NCI-H82 treated with DMSO at 0.1 percent for 48 hours (cell line): ENCODE measurements around the gene ASTL.

Source experiments
- DNase-seq: peaks from one replicate; lab custom pipeline; 2025; ENCODE audit not compliant: unreplicated experiment; lab: John Stamatoyannopoulos, UW

ASTL gene

DNA sequence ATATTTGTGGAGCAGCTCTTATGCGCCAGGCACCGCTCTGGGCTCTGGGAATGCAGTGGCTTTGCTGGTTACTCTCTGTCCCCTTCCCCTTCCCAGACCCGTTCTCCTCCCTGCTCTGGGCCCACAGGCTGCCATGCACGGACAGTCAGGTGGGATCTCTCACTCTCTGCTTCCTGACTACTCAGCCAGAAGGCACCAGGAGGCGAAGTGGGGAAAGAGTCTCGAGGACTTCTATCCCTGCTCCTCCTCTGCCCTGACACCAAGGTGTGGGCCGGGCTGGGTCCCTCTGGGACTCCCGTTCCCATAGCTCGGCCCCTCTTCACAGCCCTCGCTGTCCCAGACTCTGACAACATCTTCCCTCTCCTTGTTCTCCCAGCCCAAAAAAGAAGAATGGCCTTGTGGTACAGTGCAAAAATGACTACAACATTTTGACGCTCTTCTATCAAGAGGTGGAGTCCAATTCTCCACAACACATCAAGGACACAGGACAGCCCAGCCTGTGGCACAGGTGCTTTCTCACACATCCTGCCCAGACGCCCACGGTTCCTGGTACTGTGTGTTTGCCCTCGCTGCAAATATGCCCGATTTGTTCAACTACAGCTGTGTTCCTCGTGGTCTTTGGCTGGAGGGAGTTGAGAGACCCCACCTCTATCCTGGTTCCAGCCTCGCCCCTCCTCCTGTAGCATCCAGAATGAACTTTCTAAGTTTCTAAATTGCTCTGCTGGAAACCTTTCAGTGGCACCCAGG, 21.0 kb upstream of the ASTL start:
- DNase-seq, result no peak

DNA sequence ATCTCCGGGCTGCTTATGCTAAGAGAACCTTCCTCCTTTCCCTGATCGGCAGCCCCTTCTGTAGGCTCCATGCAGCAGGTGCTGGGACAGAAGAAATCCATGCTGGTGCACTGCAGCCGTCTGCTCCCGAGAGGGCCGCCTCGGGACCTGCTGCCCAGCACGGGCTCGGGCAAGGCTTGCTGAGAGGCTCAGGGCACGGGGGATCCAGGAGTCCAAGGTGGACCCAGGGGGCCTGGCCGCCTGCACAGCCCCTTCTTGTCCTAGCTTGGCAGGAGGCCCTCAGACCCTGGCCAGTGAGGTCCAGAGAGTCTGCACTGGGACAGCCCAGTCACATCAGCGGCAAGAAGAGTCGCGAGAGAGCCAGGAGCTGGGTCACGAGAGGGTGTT, 20.2 kb upstream of the ASTL start:
- no peak for DNase-seq

DNA sequence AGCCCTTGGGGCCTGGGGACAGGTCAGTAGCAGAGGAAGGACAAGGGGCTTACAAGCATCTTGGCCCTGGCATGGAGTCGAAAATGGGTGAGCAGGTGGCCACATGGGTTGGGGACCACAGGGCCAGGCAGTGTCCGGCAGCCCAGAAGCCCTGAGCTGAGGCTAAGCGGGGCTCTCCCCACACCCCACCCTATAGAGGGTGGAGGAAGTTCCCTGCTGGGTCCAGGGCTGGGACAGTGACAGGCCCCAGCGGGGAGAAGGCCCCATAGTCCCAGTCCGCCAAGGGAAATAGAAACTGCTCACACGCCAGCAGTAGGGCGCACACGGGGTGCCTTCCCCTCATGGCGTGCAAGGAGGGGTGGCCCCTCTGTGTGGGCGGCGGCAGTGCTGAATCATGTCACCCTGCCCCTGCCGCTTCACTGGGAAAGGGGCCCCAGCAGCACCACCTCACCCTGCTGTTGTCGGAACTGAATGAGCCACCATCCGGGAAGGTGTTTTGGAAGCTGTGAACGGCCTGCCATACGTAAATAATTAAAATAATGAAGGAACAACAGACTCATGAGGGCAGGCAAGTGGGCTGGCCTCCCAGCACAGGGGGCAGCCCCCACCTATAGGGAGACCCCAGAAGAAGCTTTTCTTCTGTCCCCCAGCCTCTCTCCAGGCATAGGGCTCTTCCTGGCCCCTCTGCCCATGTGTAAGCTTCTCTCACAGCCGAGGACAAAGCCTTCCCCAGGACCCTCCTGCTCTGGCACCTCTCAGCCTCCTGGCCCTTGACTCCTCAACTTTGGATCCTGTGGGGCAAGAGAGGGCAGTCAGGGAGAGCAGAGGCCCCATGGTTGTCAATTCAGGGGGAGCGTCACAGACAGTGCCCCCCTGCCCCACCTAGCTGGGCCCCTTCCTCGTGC, 19.6 kb upstream of the ASTL start:
- DNase-seq, result no peak

DNA sequence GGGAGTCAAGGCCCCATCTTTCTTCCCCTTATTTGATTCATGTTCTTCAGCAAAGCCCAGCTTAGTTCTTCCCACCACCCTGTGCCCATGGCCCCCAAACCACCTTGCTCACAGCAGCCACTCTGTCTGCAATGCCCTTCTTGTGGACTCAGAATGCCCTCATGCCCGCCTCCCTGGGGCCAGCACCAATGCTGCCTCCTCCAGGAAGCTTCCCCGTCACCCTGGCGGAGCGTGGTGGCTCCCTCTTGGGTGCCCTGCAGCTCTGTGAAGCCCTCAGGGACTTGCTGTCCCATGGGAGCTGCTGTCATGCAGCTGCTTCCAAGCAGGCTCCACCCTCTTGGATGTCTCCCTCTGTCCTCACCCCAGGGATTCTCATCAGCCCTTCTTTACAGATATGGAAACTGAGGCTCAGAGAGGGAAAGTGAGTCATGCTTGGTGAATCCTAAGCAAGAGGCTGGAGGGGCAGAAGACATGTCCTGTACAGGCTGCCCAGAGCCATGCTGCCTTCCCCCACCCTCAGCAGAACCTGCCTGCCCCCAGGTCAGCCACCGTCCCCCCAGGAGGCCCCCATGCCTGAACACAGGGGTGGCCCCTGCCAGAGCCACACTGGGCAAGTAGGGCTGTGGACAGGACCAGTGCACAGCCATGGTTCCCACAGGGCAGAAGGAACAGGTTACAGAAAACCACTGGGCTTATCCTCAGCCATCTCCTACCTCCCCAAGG, 18.8 kb upstream of the ASTL start:
- no peak for DNase-seq

DNA sequence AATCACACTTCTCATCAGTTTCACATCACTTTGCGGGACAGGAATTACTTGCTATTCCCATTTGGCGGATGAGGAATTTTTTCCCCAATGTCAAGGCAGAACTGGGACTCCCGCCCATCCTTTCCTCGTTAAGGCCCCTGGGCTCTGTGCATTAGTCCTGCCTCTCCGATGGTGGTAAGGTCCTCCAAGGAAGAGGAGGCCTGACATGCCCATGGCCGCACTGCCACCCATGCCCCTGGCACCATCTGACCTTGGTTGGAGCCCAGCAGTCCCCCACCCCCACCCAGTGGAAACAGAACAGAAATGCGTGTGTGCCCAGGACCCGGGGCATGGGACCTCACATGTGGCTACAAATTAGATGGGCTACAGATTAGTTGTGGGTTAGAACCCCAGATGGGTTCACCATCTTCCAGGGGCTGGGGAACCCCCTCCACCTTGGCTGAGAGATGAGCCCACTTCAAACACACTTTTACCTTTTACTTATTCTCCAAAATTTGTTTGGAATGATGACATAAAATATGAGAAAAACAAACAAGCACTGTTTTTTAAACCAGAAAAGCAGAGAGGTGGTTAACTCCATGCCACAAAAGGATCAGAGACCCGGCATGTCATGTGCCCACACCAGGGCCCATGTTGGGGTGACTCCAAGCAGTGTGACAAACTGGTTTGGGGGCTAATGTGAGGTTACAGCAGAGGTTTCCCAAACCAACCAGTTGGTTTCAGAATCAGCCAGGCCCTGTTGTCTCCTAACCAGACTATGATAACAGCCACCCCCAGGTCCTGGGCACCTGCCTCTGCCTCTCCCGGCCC, 17.9 kb upstream of the ASTL start:
- no peak for DNase-seq

DNA sequence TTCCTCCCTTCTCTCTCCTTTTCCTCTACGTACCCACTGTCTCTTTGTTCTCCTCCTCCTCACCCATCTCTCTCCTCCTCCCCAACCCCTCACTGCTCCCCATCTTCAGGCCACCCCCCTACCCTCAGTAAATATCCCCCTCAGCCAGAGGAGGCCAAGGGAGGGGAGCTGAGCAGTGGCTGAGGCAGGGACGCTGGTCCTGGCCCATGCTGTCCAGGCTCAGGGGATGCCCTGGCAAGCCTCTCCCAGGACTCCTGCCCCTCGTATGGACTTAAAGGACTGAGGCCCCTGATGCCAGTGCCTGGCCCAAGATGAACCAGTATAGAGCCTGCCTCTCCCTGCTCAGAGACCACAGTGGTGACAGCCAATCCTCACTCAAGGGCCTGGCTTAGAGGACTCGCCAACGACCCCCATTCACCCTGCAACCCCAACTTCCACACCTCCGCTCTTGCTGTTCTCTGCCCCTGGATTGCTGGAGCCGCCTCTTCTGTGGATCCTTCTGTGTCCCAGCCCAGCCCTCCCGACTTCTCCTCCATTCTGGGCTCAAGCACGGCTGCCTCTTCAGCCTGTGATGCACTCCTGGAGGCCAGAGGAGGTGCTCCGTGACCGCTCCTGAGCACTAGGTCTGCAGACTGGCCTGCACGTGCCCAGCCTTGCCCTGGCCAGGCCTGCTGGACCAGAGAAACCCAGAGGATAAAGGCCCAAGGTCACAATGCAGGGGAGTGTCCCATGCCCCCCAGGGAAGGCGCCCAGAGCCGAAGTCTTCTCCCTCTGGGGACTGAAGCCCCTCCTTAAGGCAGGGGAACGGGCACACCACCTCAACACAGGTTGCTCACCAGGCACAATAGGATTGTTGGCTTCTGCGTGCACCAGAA, 16.4 kb upstream of the ASTL start:
- no peak for DNase-seq

DNA sequence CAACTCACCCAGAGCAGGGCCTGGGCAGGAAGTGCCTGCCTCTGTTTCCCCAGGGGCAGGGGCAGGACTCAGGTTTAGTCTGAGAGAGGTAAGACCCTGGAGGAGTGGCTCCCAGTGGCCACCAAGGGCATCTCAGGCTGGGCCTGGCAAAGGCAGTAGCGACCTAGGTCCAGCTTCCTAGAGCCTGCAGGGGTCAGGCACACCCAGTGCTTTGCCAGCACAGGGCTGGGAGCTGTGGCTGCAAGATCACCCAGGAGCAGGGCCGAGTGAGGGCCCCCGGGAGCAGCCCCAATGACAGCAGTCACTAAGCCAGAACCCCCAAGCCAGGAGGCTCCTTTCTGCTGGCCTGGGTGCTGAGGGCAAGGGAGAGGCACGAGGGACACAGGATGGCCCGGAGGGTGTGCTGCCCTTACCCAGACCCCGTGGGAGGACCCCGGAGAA, 15.7 kb upstream of the ASTL start:
- DNase-seq, result no peak

DNA sequence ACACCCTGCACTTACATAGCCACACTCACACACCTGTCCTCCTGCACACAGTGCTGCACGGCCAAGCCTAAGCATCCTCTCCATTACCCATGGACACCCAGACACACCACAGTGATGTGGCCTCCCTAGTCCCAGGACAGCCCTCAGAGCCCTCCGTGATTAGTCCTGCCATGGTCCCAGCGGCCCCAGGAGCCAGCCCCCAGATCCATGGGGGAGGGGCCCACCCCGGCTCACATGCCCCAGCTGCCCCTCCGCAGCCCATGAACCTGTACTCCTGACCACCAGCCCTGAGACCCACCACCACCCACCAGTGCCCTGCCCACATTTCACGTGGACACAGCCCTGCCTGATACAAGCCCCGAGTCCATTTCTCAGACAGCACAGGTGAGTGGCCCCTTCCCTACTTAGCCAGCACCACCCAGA, 15.0 kb upstream of the ASTL start:
- DNase-seq, result no peak

DNA sequence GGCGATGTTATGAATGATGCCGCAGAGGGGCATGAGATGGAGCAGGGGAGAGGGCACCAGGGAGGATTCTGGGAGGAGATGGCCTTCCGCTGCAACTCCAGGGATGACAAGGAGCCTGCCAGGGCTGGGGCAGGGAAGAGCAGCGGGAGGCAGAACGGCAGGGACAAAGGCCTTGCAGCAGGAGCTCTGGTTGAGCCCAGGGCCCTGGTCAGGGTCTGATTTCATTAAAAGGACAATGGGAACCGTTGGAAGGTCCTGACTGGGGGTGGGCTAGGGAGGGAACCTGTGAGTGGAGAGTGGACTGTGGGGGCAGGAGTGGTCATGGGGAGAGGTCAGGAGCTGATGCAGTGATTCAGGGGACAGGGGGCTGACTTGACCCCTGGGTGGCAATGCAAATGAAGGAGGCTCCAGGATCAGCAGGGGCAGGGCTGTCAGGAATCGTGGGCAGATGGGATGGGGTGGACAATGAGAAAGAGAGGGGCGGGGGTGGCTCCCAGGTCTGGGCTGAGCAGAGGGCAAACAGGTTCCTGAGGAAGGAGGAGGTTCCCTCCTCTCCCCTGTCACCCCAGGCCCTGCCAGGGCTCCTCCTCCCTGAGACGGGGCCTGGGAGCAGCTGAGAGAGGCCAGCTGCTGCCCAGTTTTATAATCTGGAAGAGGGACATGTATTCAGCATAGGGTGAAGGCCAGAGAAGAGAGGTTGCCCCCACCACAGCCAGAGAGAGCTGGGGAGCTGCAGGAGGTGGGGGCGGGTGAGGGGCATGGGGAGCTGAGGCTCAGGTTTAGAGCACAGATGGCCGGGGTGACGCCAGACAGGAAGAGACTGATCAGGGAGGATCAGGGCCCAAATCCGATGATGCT, 14.2 kb upstream of the ASTL start:
- DNase-seq, result peak; percentile 83

DNA sequence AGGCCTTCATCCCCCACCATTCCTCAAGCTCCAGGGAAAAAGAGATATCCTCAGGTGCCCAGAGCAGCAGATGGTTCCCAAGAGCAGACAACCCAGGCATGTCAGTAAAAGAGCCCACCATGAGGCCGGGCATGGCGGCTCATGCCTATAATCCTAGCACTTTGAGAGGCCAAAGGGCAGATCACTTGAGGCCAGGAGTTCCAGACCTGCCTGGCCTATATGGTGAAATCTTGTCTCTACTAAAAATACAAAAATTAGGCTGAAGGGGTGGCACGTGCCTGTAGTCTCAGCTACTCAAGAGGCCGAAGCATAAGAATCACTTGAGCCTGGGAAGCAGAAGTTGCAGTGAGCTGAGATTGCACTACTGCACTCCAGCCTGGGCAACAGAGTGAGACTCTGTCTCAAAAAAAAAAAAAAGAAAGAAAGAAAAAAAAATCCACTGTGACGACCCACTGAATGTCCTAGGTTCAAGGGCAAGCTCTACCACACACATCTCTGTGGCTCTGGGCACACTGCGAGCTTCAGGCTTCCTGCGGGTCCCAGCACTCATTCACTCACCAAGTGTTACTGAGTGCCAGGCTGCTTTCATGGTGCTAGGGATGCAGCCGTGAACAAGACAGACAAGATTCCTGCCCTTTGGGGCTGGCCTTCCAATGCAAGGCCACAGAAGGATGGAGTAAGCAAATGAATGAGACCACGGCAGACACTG, 13.4 kb upstream of the ASTL start:
- DNase-seq, result no peak

DNA sequence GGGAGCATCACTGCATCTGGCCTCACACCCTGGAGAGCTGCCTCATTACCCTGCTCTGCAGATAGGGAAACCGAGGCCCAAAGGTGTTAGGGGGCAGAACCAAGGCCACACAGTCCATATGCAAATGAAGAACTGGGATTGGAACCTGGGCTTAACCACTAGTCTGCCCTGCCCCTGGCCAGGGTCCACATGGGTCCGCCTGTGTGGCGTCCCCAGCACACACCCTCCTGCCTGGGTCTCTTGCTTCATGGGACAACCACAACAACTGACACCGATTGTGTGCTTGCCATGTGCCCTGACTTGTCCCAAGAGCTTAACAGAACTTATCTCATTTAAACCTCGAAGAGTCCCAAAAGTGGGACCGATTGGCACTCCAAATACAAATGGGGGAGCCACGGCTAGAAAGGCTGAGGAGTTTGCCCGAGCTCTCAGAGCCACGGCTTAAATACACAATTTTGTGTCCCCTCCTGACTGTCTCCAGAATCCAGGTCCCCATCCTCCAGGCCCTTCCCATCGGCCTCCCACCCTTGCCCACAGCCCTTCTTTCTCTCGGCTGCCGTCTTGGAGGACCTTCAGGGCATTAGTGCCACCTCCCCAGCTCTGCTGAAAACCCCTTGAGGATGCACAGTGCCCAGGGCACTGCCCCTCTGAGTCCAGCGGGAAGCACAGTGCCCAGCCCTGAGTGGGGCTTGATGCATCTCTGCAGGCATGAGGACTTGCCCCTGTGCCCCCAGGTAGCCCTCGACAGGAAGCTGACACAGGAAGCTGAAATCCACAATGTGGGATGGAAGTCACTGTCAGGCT, 12.7 kb upstream of the ASTL start:
- no peak for DNase-seq

DNA sequence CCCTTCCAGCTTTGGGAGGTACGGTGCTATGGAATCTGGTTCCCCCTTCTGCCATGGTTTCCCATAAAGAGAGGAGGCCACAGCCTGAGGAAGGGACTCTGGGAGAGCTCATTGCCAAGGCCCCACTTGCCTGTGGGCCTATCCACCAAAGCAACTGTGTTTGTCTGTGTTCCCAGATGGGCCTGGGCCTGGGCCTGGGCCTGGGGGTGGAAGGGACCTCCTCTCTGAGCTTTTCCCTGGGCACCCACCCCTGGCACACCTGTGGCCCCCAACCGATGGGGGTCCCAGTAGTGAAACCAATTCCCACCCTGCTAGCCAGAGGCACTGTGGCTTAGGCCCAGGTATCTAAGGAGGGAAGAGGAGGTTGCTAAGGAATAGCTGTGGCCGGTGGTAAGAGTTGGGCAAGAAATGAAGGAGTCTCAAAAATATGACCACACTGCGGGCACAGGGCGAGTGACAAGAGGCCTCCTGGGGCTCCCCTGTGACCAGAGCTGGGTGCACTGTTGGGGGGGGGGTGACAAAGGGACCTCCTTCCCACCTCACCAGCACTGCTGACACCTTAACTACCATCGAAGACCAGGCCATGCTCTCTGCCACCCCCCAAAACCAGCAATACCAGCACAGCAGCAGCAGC, 11.8 kb upstream of the ASTL start:
- DNase-seq, result no peak

DNA sequence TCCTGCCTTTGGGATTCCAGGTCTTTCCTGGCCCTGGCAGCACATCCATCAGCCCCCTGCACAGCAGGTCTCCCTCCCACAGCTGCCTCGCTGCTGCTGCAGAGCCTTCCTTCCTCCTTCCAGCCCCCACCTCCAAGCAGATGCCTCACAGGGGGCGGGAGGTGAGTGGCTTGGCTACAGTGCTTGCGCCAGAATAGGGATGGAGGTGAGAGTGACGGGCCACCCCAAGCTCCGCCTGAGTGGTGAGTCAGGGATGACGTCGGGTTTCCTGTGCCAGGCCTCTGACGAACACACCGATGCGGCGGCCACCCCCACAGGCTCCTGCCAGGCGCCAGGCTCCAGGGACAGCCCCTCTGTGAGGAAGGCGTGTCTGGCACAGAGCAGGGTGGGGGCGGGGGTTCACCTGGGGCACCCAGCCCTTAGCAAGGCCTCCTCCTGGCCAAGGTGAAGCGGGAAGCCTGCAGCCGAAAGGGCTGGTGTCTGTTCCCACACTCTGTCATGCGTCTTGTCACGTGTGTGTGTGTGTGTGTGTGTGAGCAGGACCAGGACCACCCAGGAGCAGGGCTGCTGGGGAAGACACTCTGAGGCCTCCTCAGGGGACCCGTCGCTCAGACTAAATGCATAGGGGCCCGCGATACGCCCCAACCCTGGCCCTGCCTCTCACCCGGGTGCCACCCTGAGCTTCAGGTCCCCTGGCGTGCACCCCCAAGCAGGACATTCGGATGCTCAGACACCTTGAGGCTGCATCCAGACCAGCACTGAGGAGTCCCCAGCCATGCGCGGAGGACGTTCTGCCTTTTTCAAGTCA, 10.3 kb upstream of the ASTL start:
- no peak for DNase-seq

DNA sequence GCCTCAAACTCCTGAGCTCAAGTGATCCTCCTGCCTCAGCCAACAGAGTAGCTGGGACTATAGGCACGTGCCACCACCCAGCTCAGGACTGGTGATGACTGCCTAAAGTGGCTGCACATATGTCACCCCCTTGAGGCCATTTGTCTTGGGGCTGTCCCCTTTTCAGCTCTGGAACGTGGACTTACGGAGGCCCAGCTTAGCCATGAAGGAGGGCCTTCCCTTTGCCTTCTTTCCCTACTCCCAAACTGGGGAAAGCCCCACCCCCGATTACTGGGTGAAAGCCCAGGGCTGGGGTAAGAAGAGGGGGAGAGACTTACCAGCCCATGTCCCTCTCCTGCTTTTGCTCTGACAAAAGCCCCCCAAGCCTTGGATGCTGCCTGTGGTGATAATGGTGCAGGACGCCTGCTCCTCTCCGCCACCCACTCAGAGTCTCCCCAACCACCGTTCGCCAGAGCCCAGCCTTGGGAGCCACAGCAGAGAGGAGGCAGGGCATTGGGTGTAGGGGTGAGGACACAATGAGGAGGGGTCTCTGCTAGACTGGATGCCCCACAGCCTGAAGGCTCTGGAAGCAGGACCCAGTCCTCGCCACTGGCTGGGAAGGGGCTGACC, 9.4 kb upstream of the ASTL start:
- no peak for DNase-seq

DNA sequence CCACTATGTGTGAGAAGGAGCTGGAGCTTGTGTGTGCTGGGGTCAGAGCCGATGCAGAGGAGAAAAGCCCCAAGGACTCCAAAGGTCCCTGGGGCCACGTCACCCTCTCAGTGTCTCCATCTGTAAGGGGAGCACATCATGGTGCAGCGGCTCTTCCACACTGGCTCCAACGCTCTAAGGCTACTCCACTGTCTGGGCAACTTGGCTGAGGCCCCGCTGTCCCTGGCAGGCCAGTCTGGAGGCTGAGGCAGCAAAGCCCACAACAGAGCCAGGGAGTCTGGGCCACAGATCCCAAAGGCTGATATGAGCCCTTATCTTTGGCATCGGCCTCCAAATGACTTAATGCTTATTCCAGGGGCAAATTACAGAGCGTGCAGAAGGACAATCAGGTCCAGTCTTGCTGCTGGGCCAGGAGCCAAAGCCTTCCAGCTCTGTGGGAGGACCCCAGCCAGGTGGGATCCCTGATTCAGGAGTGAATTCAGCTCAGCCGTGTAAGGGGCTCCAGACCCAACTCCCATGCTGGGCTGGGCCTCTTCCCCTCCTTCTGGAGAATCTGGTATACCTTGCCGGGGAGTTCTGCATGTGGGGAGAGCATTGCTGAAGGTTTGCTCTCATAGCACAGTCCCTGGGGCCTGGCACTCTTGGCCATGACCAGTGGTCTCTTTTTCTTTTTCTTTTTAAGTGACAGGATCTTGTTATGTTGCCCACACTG, 8.7 kb upstream of the ASTL start:
- DNase-seq, result no peak
